GM23338 (cell line): ENCODE results near the gene GRK4.

Source experiments
- CREB1 ChIP-seq: fragments of 250-450 bp; sonication (Bioruptor Pico); IDR thresholded peaks from 2 replicates; pipeline ENCODE4 v1.5.0; 2020; ENCODE audit warnings: low read depth, mild to moderate bottlenecking, moderate library complexity
- CTCF ChIP-seq, 2 experiments: fragments of 200-600 bp in 1 of 2; sonication (generic) in 1 of 2; conservative IDR thresholded peaks; 2 replicates each; pipeline versions ENCODE4 v1.5.1 to v1.6.1; 2016 to 2017; ENCODE audit warnings: antibody characterized with exemption in 2 of 2, low read depth in 2 of 2, mild to moderate bottlenecking in 2 of 2, moderate library complexity in 1 of 2
- EZH2 ChIP-seq: fragments of 200-600 bp; sonication (generic); IDR thresholded peaks from one replicate; pipeline ENCODE4 v1.8.0; 2017; ENCODE audit warnings: antibody characterized with exemption, mild to moderate bottlenecking, low read depth; ENCODE audit not compliant: unreplicated experiment
- EZH2phosphoT487 ChIP-seq: fragments of 200-600 bp; sonication (generic); IDR thresholded peaks from one replicate; pipeline ENCODE4 v1.8.1; 2018; ENCODE audit warnings: antibody characterized with exemption; ENCODE audit not compliant: unreplicated experiment
- JUNB ChIP-seq: IDR thresholded peaks from one replicate; pipeline ENCODE4 v1.6.1; 2016; ENCODE audit warnings: antibody characterized with exemption; ENCODE audit not compliant: unreplicated experiment
- NANOG ChIP-seq: IDR thresholded peaks from 2 replicates; pipeline ENCODE4 v1.6.1; 2016; ENCODE audit warnings: antibody characterized with exemption, borderline replicate concordance
- POLR2AphosphoS5 ChIP-seq: IDR thresholded peaks from 2 replicates; pipeline ENCODE4 v1.6.1; 2016; ENCODE audit warnings: antibody characterized with exemption, low read depth
- REST ChIP-seq: IDR thresholded peaks from one replicate; pipeline ENCODE4 v1.6.1; 2018; ENCODE audit warnings: antibody characterized with exemption; ENCODE audit not compliant: unreplicated experiment
- ZNF114 ChIP-seq: fragments of 250-450 bp; sonication (Bioruptor Pico); IDR thresholded peaks from 2 replicates; pipeline ENCODE4 v1.5.0; 2020; ENCODE audit warnings: mild to moderate bottlenecking, moderate library complexity
- ZNF331 ChIP-seq: fragments of 250-450 bp; sonication (Bioruptor Pico); IDR thresholded peaks from 2 replicates; pipeline ENCODE4 v1.5.0; 2020; ENCODE audit warnings: low read depth, mild to moderate bottlenecking, moderate library complexity
- TF ChIP-seq, protein P1 (sequence below): IDR thresholded peaks from 2 replicates; pipeline ENCODE4 v1.6.1; 2016; ENCODE audit warnings: antibody characterized with exemption

DNA sequence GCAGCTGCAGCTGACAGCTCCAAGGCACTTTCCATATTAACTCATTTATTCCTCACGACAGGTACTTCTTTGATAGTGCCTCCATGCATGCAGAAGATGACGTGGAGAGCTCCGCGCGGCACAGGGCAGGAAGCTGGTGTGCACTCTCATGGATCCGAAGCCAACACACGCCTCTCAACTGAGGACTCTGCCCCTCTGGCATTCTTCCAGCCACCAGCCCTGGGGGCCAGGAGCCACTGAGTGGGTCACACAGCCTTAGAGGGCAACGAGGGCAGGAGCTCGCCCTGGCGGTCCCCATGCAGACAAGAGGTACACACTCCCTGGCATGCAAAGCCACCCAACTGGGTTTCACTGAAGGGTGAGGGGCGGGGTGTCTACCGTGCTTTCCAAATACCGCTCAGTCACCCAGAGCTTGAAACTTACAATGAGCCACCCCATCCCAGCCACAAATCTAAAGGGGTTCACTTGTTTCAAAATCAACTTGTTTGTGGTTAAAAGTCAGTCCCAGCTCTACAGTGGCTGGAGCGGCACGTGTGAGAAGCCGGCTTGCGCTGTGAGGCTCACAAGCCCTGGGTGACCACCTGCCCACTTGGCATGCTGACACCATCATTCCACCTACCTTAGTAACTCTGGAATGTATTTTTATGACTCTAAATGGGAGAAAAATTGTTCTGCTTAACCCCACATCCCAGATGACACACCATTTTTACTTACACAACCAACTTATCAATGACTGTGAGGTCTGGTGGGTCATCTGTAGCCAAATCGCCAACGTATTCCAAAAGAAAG, 16.4 kb upstream of the GRK4 start:
- TF ChIP-seq CTCF (conservative IDR thresholded peaks at IDR 0.05; ENCODE audit: low read depth in 2 of 2): no peak
- TF ChIP-seq ZNF331: no peak
- TF ChIP-seq NANOG: no peak
- no peak for TF ChIP-seq POLR2AphosphoS5
- TF ChIP-seq JUNB: no peak
- no peak for TF ChIP-seq EZH2
- TF ChIP-seq EZH2phosphoT487: no peak
- TF ChIP-seq, protein P1, sequence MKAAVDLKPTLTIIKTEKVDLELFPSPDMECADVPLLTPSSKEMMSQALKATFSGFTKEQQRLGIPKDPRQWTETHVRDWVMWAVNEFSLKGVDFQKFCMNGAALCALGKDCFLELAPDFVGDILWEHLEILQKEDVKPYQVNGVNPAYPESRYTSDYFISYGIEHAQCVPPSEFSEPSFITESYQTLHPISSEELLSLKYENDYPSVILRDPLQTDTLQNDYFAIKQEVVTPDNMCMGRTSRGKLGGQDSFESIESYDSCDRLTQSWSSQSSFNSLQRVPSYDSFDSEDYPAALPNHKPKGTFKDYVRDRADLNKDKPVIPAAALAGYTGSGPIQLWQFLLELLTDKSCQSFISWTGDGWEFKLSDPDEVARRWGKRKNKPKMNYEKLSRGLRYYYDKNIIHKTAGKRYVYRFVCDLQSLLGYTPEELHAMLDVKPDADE: no peak
- TF ChIP-seq REST: no peak
- TF ChIP-seq ZNF114 (CRISPR knock-in tag): no peak
- no peak for TF ChIP-seq CREB1 (CRISPR knock-in tag)
